ENCODE data around the gene CMKLR1. TPM values are rescaled to one million over a fixed set of nuclear protein-coding genes. Genes with fewer than 3 reads are reported as not detected.

CMKLR1 gene
- total RNA-seq, 1 donor from 2014 or later = 0.12 TPM

- no peak overlapping the region for H3K4me3 ChIP-seq (ENCODE audit: low read depth, low read length)
- TF ChIP-seq CTCF (conservative IDR thresholded peaks at IDR 0.05; ENCODE audit: low read depth, low read length) = no peak
Measured at GRCh38 chr12:108348842-108349241, 9.7 kb upstream of the CMKLR1 start.

GRCh38 chr12:108346727-108347710 lies 7.9 kb upstream of the CMKLR1 start:
- DNase-seq (ENCODE audit: low read depth) = no peak
- no peak for TF ChIP-seq CTCF (conservative IDR thresholded peaks at IDR 0.05; ENCODE audit: low read depth, low read length)
- no peak overlapping the region for H3K4me3 ChIP-seq (ENCODE audit: low read depth, low read length)

More at GRCh38 chr12:108348842-108349241, 9.7 kb upstream of the CMKLR1 start:
- no peak for DNase-seq (ENCODE audit: low read depth)

GRCh38 chr12:108345716-108346633 lies 6.9 kb upstream of the CMKLR1 start:
- no peak for DNase-seq (ENCODE audit: low read depth)
- H3K4me3 ChIP-seq (ENCODE audit: low read depth, low read length) = no peak overlapping the region
- TF ChIP-seq CTCF (conservative IDR thresholded peaks at IDR 0.05; ENCODE audit: low read depth, low read length) = no peak

GRCh38 chr12:108342985-108343384 lies 3.9 kb upstream of the CMKLR1 start:
- peak; percentile 32 for DNase-seq (ENCODE audit: low read depth)
- no peak for TF ChIP-seq CTCF (conservative IDR thresholded peaks at IDR 0.05; ENCODE audit: low read depth, low read length)
- no peak overlapping the region for H3K4me3 ChIP-seq (ENCODE audit: low read depth, low read length)

GRCh38 chr12:108341854-108342847 lies 3.0 kb upstream of the CMKLR1 start:
- no peak for DNase-seq (ENCODE audit: low read depth)
- no peak overlapping the region for H3K4me3 ChIP-seq (ENCODE audit: low read depth, low read length)
- TF ChIP-seq CTCF (conservative IDR thresholded peaks at IDR 0.05; ENCODE audit: low read depth, low read length) = no peak

- no peak for DNase-seq (ENCODE audit: low read depth)
- no peak overlapping the region for H3K4me3 ChIP-seq (ENCODE audit: low read depth, low read length)
- no peak for TF ChIP-seq CTCF (conservative IDR thresholded peaks at IDR 0.05; ENCODE audit: low read depth, low read length)
Measured at GRCh38 chr12:108341356-108341755, 2.2 kb upstream of the CMKLR1 start.

Measured in epithelial cell of proximal tubule (primary cell).